ENCODE results near the gene BMPR2. TPM values are rescaled to one million over a fixed set of nuclear protein-coding genes. Genes with fewer than 3 reads are reported as not detected.
"Not testable (repeated sequence)": the region's sequence is repeated elsewhere in the genome, so short reads cannot be mapped to it uniquely, and the experiment has no call there.

BMPR2 gene
- total RNA-seq, 1 donor, result 44.2 TPM

- no peaks in the 10 kb centered on the region for H3K79me2 ChIP-seq (ENCODE audit: insufficient read depth, low read length)
- no peak for TF ChIP-seq CTCF (IDR thresholded peaks at IDR 0.05; ENCODE audit: extremely low read depth, low read depth, low read length)
- H3K27ac ChIP-seq (ENCODE audit: low read depth, low read length), result no peak overlapping the region
- H3K9me3 ChIP-seq (ENCODE audit: low read depth, low read length), result no peaks in the 10 kb centered on the region
- no peaks in the 10 kb centered on the region for H3K4me1 ChIP-seq (ENCODE audit: insufficient read depth, low read length)
- no peak overlapping the region for H3K4me3 ChIP-seq (ENCODE audit: insufficient read depth, low read length)
- DNase-seq (ENCODE audit: insufficient read length, low spot score, missing footprints), result no peak
- no peaks in the 10 kb centered on the region for H4K20me1 ChIP-seq (ENCODE audit: insufficient read depth, low read length)
- no peak overlapping the region for H2AFZ ChIP-seq (ENCODE audit: low read length)
- H3K27me3 ChIP-seq (ENCODE audit: insufficient read depth, low read length), result no peaks in the 10 kb centered on the region
- no peak overlapping the region for H3K4me2 ChIP-seq (ENCODE audit: insufficient read depth, low read length)
- H3K36me3 ChIP-seq (ENCODE audit: insufficient read depth, low read length), result peaks cover 17% of the 10 kb centered on the region
These were observed 184.1 kb downstream of the BMPR2 start for GRCh38 chr2:202560200-202560599.

GRCh38 chr2:202564226-202564625 is 188.1 kb downstream of the BMPR2 start:
- Histone ChIP-seq H3K4me3 (ENCODE audit: insufficient read depth, low read length) (no peak overlapping the region), H3K79me2 (ENCODE audit: insufficient read depth, low read length) (no peaks in the 10 kb centered on the region), H3K27ac (ENCODE audit: low read depth, low read length) (no peak overlapping the region), H3K27me3 (ENCODE audit: insufficient read depth, low read length) (no peaks in the 10 kb centered on the region), H2AFZ (ENCODE audit: low read length) (no peak overlapping the region), H3K4me1 (ENCODE audit: insufficient read depth, low read length) (no peaks in the 10 kb centered on the region), H3K9me3 (ENCODE audit: low read depth, low read length) (no peaks in the 10 kb centered on the region), H3K4me2 (ENCODE audit: insufficient read depth, low read length) (no peak overlapping the region), H4K20me1 (ENCODE audit: insufficient read depth, low read length) (no peaks in the 10 kb centered on the region), H3K36me3 (ENCODE audit: insufficient read depth, low read length) (peaks cover 4% of the 10 kb centered on the region)
- no peak for TF ChIP-seq CTCF (IDR thresholded peaks at IDR 0.05; ENCODE audit: extremely low read depth, low read depth, low read length)
- no peak for DNase-seq (ENCODE audit: insufficient read length, low spot score, missing footprints)

- Histone ChIP-seq H2AFZ (ENCODE audit: low read length) (no peak overlapping the region), H3K9me3 (ENCODE audit: low read depth, low read length) (no peaks in the 10 kb centered on the region), H3K27me3 (ENCODE audit: insufficient read depth, low read length) (no peaks in the 10 kb centered on the region), H3K4me2 (ENCODE audit: insufficient read depth, low read length) (no peak overlapping the region), H3K4me1 (ENCODE audit: insufficient read depth, low read length) (no peaks in the 10 kb centered on the region), H3K36me3 (ENCODE audit: insufficient read depth, low read length) (no peaks in the 10 kb centered on the region), H4K20me1 (ENCODE audit: insufficient read depth, low read length) (no peaks in the 10 kb centered on the region), H3K4me3 (ENCODE audit: insufficient read depth, low read length) (no peak overlapping the region), H3K27ac (ENCODE audit: low read depth, low read length) (no peak overlapping the region), H3K79me2 (ENCODE audit: insufficient read depth, low read length) (no peaks in the 10 kb centered on the region)
- no peak for DNase-seq (ENCODE audit: insufficient read length, low spot score, missing footprints)
- TF ChIP-seq CTCF (IDR thresholded peaks at IDR 0.05; ENCODE audit: extremely low read depth, low read depth, low read length), result no peak
These were observed 190.2 kb downstream of the BMPR2 start for GRCh38 chr2:202566286-202566685.

- Histone ChIP-seq H3K36me3 (ENCODE audit: insufficient read depth, low read length) (no peaks in the 10 kb centered on the region), H3K4me3 (ENCODE audit: insufficient read depth, low read length) (no peak overlapping the region), H3K79me2 (ENCODE audit: insufficient read depth, low read length) (no peaks in the 10 kb centered on the region), H3K4me1 (ENCODE audit: insufficient read depth, low read length) (no peaks in the 10 kb centered on the region), H3K27ac (ENCODE audit: low read depth, low read length) (no peak overlapping the region), H4K20me1 (ENCODE audit: insufficient read depth, low read length) (no peaks in the 10 kb centered on the region), H3K9me3 (ENCODE audit: low read depth, low read length) (no peaks in the 10 kb centered on the region), H3K27me3 (ENCODE audit: insufficient read depth, low read length) (no peaks in the 10 kb centered on the region), H2AFZ (ENCODE audit: low read length) (no peak overlapping the region), H3K4me2 (ENCODE audit: insufficient read depth, low read length) (no peak overlapping the region)
- TF ChIP-seq CTCF (IDR thresholded peaks at IDR 0.05; ENCODE audit: extremely low read depth, low read depth, low read length), result no peak
- DNase-seq (ENCODE audit: insufficient read length, low spot score, missing footprints), result no peak
These were observed 198.4 kb downstream of the BMPR2 start for GRCh38 chr2:202574541-202574940.

- not testable (repeated sequence) for H3K27ac ChIP-seq (ENCODE audit: low read depth, low read length); H3K9me3 ChIP-seq (ENCODE audit: low read depth, low read length); DNase-seq (ENCODE audit: insufficient read length, low spot score, missing footprints); H4K20me1 ChIP-seq (ENCODE audit: insufficient read depth, low read length); H3K36me3 ChIP-seq (ENCODE audit: insufficient read depth, low read length); H2AFZ ChIP-seq (ENCODE audit: low read length); H3K4me3 ChIP-seq (ENCODE audit: insufficient read depth, low read length); H3K79me2 ChIP-seq (ENCODE audit: insufficient read depth, low read length); H3K27me3 ChIP-seq (ENCODE audit: insufficient read depth, low read length); H3K4me2 ChIP-seq (ENCODE audit: insufficient read depth, low read length); H3K4me1 ChIP-seq (ENCODE audit: insufficient read depth, low read length)
These were observed 199.1 kb downstream of the BMPR2 start for GRCh38 chr2:202575194-202575593.

Data from osteoblast (primary cell).